ENCODE results near the gene COG3. TPM values are rescaled to one million over a fixed set of nuclear protein-coding genes. Genes with fewer than 3 reads are reported as not detected.

The COG3 gene
- total RNA-seq, 1 donor from 2014 or later: 19.1 TPM

DNA sequence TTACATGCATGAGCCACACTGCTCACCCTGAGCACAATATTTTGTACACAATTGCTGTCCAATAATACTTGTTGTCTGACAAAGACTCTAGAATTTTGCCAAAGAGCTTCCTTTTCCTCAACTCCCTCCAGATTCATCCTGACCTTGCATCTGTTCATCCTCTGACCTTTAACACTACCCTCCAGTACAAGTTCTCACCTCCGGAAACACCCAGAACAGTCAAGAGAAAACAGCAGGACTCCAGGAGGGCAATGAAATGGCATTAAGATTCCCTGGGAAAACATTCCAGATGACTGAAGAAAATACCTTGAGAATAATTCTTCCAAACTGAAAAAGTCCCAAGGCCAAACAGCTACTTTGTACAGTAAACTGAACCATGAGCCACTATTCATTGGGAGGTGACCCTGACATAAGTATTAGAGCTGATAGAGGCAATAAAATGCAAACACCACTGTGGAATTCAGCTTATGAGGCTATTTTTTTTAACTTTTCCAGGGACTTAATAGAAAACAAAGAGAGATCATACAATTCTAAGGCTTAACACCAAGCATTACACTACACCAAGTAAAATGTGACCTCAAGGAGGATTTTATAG, 15.7 kb upstream of the COG3 start:
- no peaks in the 10 kb centered on the region for H3K36me3 Mint-ChIP-seq (ENCODE audit: low read depth)
- no peaks in the 10 kb centered on the region for H3K9me3 Mint-ChIP-seq
- DNase-seq (ENCODE audit: low read depth, low spot score): no peak
- H3K27me3 Mint-ChIP-seq (ENCODE audit: low read depth): peaks cover 3% of the 10 kb centered on the region
- H3K4me1 Mint-ChIP-seq: peaks cover 10% of the 10 kb centered on the region
- TF ChIP-seq, protein P1, sequence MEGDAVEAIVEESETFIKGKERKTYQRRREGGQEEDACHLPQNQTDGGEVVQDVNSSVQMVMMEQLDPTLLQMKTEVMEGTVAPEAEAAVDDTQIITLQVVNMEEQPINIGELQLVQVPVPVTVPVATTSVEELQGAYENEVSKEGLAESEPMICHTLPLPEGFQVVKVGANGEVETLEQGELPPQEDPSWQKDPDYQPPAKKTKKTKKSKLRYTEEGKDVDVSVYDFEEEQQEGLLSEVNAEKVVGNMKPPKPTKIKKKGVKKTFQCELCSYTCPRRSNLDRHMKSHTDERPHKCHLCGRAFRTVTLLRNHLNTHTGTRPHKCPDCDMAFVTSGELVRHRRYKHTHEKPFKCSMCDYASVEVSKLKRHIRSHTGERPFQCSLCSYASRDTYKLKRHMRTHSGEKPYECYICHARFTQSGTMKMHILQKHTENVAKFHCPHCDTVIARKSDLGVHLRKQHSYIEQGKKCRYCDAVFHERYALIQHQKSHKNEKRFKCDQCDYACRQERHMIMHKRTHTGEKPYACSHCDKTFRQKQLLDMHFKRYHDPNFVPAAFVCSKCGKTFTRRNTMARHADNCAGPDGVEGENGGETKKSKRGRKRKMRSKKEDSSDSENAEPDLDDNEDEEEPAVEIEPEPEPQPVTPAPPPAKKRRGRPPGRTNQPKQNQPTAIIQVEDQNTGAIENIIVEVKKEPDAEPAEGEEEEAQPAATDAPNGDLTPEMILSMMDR (conservative IDR thresholded peaks at IDR 0.05): no peak
- H3K27ac Mint-ChIP-seq (ENCODE audit: unreplicated experiment): no peak overlapping the region
- H3K4me3 Mint-ChIP-seq: no peak overlapping the region

DNA sequence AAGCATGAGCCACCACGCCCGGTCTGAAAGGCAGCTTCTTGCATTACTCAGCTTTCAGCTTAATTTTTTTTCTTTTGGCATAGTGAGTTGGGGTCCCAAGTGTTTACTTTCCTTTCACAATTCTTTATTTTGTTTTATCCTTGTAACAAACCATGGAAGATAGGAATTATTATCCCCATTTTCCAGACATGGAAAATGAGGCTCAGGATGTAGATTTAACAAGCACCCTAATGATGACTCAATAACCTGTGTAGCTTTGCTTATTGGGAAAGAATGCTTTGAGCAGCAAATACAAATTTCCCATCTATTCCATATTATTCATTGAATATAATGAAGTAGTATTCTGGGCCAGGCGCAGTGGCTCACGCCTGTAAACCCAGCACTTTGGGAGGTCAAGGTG, 13.5 kb upstream of the COG3 start:
- Mint-ChIP-seq H3K4me1 (peaks cover 10% of the 10 kb centered on the region), H3K36me3 (ENCODE audit: low read depth) (no peaks in the 10 kb centered on the region), H3K27ac (ENCODE audit: unreplicated experiment) (no peak overlapping the region), H3K27me3 (ENCODE audit: low read depth) (peaks cover 3% of the 10 kb centered on the region), H3K4me3 (no peak overlapping the region), H3K9me3 (no peaks in the 10 kb centered on the region)
- TF ChIP-seq, protein P1 (conservative IDR thresholded peaks at IDR 0.05): no peak
- DNase-seq (ENCODE audit: low read depth, low spot score): no peak

DNA sequence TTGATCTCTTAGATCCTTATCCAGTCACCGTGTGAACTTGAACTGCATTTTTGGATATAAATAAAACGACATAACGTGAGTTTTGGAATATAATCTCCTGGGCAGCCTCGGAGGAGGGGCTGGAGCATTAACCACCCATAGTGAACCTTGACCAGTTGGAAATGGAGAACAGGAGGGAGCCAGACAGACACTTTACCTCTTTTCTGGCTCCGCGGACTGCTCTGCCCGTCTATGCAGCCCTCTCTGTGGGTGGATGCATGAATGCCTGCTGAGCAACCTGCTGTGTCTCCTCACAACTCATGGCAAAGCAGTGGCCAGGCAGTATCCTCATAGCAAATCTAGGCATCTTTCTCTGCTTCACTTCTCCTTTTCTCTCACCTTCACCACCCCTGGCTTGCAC, 10.5 kb upstream of the COG3 start:
- H3K27me3 Mint-ChIP-seq (ENCODE audit: low read depth): peaks cover 11% of the 10 kb centered on the region
- TF ChIP-seq, protein P1 (conservative IDR thresholded peaks at IDR 0.05): no peak
- no peaks in the 10 kb centered on the region for H3K4me1 Mint-ChIP-seq
- H3K27ac Mint-ChIP-seq (ENCODE audit: unreplicated experiment): no peak overlapping the region
- no peak overlapping the region for H3K4me3 Mint-ChIP-seq
- H3K9me3 Mint-ChIP-seq: peaks cover 4% of the 10 kb centered on the region
- H3K36me3 Mint-ChIP-seq (ENCODE audit: low read depth): no peaks in the 10 kb centered on the region
- DNase-seq (ENCODE audit: low read depth, low spot score): no peak

DNA sequence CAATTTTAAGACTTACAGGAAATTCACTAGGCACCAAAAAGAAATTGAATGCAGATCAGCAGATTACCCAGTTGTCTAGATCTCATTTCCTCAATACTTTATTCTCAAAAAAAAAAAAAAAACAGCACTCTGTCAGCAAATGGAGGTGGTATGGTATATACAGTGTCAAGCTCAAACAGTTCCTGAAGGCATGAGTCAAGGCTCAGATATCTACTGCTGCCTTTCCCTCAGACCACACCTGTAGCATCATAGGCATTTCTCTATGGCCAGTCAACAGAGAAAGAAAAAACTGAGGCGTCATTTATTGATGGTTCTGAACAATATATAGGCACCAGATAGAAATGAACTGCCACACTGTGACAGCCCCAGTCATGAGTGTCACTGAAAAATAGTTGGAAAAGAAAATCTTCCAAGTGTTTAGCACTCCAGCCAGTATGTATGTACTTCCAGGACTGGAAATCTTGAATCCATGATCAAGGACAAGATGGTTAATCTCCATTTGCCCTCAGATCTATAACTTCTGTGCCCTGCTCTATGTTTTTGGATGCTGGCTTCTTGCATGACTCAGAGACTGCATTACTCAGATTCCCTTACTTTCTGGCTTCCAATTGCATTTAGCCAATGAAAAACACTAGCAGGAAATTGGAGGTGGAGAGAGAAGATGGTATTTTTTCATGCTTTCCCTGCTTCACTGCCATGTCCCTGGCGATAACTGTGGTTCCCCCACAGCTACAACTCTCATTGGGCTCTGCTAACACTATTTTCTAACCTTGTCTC, 8.4 kb upstream of the COG3 start:
- Mint-ChIP-seq H3K9me3 (peaks cover 4% of the 10 kb centered on the region), H3K4me3 (no peak overlapping the region), H3K36me3 (ENCODE audit: low read depth) (no peaks in the 10 kb centered on the region), H3K27me3 (ENCODE audit: low read depth) (peaks cover 18% of the 10 kb centered on the region), H3K4me1 (no peaks in the 10 kb centered on the region), H3K27ac (ENCODE audit: unreplicated experiment) (no peak overlapping the region)
- DNase-seq (ENCODE audit: low read depth, low spot score): no peak
- TF ChIP-seq, protein P1 (conservative IDR thresholded peaks at IDR 0.05): no peak

DNA sequence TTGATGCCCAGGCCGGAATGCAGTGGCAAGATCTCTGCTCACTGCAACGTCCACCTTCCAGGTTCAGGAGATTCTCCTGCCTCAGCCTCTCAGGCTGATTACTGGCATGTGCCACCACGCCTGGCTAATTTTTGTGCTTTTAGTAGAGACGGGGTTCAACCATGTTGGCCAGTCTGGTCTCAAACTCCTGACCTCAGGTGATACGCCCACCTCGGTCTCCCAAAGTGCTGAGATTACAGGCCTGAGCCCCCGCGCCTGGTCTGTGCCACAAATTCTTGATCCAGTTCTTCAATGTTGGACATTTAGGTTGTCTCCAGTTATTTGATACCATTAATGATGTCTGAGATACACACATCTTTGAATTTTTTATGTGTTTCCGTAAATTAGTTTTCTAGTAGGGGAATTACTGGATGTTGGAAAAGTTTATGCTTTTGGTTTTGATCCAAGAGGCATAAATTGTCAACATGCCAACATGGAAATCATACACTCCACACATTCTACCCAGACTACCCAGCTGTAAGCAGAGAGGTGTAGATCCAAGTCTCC, 525 bp upstream of the COG3 start:
- Mint-ChIP-seq H3K4me3 (peak overlapping the region; percentile 94), H3K9me3 (peaks cover 4% of the 10 kb centered on the region), H3K4me1 (peaks cover 27% of the 10 kb centered on the region), H3K27me3 (ENCODE audit: low read depth) (peaks cover 29% of the 10 kb centered on the region), H3K36me3 (ENCODE audit: low read depth) (peaks cover 3% of the 10 kb centered on the region), H3K27ac (ENCODE audit: unreplicated experiment) (peak overlapping the region; percentile 87)
- no peak for DNase-seq (ENCODE audit: low read depth, low spot score)
- TF ChIP-seq, protein P1 (conservative IDR thresholded peaks at IDR 0.05): peak; percentile 60

Data from neural crest cell (in vitro differentiated cells).